NCI-H774 (cell line): ENCODE results near the gene UBASH3B.
"Not testable (repeated sequence)": the region's sequence is repeated elsewhere in the genome, so short reads cannot be mapped to it uniquely, and the experiment has no call there.

Experiments
- DNase-seq: peaks from one replicate; lab custom pipeline; 2025; lab: John Stamatoyannopoulos, UW

The UBASH3B gene

DNA sequence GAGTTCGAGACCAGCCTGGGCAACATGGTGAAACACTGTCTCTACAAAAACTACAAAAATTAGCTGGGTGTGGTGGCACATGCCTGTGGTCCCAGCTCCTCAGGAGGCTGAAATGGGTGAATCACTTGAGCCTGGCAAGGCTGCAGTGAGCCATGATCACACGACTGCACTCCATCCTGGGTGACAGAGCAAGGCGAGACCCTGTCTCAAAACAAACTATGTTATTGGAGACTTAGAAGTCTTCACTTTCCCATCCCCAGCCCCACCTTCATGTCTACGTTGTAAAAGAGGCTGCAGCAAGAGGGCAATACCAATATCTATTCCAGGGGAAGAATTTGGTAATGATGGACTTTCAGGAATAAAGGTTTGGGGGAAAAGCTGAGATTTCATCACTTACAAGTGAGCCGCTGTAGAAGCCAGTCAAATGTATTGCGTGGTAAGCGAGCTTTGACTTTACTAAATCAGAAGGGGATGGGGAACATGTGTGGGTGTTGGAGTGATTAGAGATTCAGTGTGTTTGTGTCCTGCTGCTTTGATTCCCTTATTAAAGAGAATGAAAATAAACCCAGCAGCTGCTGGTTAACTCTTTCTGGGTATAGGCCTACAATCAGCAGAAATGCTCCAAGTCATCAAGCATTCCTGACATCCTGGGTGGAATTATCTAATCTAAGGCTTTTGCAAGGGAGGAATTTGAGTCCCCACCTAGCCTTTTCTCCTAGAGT lies 53.7 kb downstream of the UBASH3B start:
- no peak for DNase-seq

DNA sequence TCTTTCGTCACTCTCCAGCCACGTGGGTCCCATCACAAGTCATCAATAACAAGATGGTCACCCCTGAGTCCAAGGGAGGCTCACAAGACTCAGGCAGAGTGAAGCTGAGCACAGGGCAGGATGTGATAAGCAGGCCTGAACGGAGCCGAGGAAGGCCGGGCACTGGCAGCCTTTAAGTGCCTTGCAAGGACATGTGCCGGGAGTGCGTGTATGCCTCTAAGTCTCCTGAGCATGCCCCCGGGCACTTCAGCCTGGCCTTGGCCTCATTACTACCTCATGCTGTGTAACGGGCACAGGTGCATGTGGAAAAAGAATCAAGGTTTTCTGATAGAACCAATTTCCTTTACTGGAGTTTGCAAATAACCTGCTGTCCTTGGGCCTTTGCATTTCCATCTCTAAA lies 55.8 kb downstream of the UBASH3B start:
- no peak for DNase-seq

GRCh38 chr11:122711831-122712381 lies 56.4 kb downstream of the UBASH3B start:
- DNase-seq = no peak

GRCh38 chr11:122714004-122714403 lies 58.5 kb downstream of the UBASH3B start:
- no peak for DNase-seq

DNA sequence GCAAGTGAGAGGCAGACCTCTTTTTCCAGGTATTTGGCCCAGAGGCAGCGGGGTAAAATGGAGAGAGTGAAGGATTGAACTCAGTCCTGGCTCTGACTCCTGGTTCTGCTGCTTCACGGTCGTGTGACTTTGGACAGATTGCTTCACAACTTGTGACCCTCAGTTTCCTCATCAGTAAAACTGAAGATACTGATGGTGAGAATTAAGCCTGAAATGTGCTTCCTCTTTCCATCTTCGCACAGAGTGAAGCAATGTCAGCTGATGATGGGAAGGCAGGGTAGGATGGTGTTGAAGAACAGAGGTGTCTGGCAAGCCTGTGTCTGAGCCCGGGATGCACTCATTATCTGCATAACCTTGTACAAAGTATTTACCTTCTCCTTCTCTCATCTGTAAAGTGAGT lies 59.0 kb downstream of the UBASH3B start:
- DNase-seq = no peak

GRCh38 chr11:122715548-122716440 lies 60.3 kb downstream of the UBASH3B start:
- DNase-seq = no peak

DNA sequence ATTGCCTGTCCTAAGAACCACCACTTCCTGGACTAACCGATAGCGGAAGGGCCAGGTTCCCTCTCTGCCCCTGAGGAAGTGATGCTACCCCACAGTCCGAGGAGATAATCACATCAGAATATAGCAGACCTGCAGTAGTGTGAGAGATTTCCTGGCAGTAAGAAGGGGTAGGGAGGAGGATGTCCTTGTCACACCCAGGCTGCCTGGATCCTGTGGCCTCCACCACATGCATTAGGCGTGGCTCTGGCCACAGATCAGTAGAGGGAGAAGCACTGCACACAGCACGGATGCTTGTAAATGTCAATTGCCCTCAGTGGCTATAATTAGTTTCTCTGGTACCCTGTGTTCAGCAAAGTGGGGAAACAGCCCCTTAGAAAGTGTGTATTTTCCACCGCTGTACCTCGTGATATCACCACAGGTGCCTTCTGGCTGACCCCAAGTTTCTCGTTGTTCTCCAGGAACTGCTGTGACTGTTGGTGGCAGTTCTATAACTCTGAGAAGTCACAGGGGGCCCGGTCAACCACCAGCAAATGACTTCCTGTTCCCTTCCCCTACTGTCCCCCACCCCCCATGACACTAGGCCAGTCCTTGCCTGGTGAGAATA lies 61.8 kb downstream of the UBASH3B start:
- DNase-seq = no peak

GRCh38 chr11:122720107-122720881 lies 64.8 kb downstream of the UBASH3B start:
- DNase-seq = no peak

DNA sequence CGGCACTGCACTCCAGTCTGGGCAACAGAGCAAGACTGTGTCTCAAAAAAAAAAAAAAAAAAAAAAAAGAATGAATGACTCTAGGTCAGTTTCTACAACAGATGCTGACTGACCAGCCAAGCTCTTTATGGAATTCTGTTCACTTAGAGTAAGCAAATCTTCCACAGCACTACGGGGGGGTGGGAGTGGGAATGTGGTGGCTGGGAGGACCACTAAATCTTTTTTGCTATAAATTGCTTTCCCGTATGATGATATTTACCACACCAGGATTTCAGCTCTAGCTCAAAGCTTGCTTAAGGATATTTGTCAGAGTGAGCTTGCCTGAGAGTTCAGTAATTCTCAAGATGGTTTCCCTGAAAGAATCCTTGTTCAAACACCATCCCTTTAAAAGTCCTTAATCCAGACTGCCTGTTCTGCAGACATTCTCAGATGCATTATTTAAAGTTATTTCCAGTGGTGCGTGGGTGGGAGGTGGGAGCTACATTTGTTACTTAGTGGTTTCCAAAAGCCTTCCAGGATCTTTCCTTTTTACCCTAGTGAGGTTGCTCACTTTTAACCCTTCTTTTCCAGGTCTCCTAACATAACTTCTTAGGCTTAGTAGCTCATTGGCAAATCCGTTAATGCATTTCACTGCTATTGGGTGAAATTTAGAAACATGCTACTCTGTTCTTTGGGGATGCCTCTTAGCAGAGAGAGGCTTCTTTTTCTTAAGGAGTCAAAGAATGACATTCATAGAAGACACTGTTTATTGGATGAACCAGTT lies 65.9 kb downstream of the UBASH3B start:
- DNase-seq = no peak

GRCh38 chr11:122721964-122722266 lies 66.4 kb downstream of the UBASH3B start:
- no peak for DNase-seq

DNA sequence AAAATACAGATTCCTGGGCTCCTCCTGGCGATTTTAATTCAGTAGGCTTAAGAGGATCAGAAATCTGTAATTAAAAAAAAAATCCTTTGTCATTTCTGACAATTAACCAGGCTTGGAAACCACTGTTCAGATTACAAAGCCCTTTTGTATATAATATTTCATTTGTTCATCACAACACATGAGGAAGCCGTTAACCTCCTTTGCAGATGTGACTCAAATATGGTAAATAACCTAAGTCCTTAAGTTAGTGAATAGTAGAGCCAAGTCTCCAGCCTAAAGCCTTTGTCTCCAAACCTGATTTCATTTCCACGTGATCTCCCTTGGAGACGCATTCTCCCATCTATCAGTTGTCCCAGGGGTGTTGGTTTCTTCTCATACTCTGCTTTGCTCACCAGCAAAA lies 67.6 kb downstream of the UBASH3B start:
- DNase-seq = no peak

- DNase-seq = no peak
Measured at GRCh38 chr11:122723576-122723975, 68.1 kb downstream of the UBASH3B start.

DNA sequence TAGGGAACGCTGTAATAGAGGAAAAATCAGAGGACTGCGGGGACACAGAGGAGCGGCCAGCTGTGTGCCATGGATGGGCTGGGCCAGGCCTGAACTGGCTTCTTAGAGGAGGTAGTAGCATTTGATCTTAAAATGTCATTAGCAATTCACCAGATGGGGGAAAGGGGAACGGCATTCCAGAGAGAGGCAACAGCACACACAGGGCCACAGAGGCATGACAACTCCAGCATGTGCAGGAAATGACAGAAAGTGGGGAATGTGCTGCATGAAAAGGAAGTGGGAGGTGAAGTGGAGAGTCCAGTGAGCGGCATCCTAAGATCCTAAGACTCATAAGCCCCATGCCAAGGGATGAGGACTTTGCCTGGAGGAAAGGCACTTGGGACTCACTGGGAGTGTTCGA lies 69.0 kb downstream of the UBASH3B start:
- DNase-seq = no peak

- DNase-seq = no peak
Measured at GRCh38 chr11:122726028-122726427, 70.5 kb downstream of the UBASH3B start.

GRCh38 chr11:122727101-122727929 lies 71.8 kb downstream of the UBASH3B start:
- DNase-seq = no peak

GRCh38 chr11:122728561-122728960 lies 73.0 kb downstream of the UBASH3B start:
- no peak for DNase-seq

- DNase-seq = no peak
Measured at GRCh38 chr11:122729139-122729538, 73.6 kb downstream of the UBASH3B start.

DNA sequence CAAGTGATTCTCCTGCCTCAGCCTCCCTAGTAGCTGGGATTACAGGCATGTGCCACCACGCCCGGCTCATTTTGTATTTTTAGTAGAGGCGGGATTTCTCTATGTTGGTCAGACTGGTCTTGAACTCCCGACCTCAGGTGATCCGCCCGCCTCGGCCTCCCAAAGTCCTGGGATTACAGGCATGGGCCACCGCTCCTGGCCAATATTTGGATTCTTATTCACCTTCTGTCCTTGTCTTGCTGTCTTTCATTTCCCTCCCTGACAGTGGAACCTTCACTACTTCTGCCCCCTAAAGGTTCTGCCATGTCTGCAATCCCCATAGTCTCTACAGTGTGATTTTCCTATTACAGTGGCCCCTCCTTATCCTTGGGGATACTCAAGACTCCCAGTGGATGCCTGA lies 75.2 kb downstream of the UBASH3B start:
- not testable (repeated sequence) for DNase-seq

DNA sequence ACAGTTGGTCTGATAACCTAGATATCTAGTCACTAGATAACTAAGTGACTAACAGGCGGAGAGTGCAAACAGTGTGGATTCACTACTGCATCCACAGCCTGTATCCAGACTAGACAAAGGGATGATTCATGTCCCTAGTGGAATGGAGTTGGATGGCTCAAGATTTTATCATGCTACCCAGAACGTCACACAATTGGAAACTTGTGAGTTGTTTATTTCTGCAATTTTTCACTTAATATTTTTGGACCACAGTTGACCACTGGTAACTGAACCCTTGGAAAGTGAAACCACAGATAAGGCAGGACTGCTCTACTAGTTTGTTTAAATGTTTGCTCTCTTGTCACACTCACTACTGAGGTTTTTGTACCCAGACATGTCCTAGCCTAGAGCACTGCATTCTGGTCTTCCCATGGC lies 76.0 kb downstream of the UBASH3B start:
- no peak for DNase-seq
